Suppressor macrophage treated with lipopolysaccharide for 4 hours (primary cell): ENCODE measurements around the gene RARS2.

Experiments
- DNase-seq: peaks from one replicate; pipeline ENCODE4 v3.0.0-alpha.2; 2020

RARS2 gene

DNA sequence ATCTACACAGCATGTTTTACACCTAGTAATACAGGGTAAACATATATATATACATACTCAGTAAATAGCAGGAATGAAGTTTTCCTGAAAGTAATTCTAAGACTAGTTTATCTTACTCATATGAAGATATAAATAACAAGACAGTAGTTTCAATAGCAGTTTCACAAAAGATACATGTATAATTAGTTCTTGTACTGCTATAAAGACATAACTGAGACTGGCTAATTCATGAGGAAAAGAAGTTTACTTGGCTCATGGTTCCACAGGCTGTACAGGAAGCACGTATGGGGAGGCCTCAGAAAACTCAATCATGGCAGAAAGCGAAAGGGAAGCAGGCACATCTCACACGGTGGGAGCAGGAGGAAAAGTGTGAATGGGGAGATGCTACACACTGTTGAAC lies 16.9 kb downstream of the RARS2 start:
- DNase-seq = no peak

DNA sequence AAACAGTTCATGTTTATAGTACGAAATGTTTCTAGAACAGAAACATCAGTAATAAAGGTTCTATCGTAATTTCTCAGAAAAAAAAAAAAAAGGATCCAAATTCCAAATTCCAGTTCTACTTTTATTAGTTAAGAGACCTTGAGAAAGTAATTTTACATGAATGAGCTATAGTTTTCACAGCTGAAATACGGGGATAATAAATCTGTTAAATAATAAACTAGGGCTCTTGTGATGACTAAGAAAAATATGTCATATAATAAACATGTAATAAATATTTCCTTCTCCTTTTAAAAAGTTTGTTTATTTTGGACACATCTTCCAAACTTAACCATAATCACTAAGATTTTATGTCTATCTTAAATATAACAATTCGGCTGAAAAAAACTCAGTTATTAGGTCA lies 17.8 kb downstream of the RARS2 start:
- no peak for DNase-seq

DNA sequence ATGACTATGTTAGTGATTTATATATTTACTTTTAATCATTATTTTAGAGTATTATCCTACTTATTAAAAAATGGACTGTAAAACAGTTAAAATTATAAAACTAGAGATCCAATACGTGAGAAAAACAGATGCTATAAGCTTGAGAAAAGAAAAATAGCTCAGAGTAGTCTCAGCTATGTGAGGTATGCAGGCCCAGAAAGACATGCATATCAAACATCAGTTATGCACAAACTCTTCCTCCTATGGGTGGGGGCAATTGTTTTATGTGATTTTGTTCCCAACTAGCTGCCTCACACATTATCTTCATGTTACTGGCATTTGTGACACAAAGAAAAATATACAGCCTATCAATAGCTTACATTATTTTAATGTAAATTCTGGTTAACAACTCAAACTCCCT lies 28.8 kb downstream of the RARS2 start:
- no peak for DNase-seq

DNA sequence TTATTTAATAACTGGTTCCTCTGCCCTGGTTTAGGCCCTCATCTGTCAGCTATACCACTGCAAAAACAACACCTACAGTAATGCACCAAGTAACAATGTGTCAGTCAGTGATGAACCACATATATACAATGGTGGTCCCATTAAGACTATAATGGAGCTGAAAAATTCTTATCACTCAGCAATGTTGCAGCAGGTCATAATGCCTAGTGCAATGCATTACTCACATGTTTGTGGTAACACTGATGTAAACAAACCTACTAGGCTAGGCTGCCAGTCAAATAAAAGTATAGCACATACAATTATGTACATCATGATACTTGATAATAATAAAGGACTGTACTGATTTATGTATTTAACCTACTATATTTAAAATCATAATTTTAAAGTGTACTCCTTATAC lies 31.3 kb downstream of the RARS2 start:
- no peak for DNase-seq

DNA sequence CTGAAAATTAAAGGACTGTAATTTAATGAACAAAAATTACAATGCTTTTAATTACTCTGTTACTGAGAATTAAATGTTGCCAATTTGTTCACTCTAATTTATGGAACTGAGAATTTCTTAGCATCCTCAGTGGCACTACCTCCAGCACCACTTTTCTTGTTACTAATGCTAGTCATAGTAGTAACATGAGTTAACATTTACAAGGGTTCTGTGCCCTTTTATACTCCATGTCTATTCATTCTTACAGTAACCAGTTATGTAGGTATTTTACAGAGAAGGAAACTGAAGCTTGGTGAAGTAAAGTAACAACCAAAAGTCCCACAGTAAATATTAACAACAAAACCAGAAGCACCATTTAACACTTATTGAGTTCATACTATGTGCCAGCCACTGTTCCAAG lies 34.3 kb downstream of the RARS2 start:
- DNase-seq = no peak

DNA sequence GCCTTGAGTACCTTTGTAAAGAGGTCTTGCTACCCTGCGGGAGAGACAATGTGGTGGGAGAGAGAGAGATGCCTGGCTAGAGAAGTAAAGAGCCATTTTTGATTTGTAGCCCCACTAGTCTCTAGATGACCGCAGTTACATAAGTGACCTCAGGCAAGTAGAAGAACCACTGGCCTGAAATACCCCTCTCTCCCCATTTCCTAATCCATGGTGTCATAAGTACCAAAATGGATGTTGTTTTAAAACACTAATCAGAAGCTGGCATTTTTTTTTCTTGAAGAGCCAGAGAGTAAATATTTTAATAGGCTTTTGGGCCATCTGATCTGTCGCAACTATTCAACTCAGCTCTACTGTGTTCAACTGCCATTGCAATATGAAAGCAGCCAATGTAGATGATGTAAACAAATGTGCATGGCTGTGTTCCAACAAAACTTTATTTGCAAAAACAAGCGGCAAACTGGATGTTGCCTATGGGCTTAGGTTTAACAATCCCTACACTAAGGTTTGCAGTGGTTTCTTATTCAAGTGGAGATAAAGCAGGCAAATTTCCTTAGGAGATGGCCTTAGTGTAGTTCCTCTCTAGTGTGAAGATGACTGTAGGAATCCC lies 36.5 kb downstream of the RARS2 start:
- no peak for DNase-seq

DNA sequence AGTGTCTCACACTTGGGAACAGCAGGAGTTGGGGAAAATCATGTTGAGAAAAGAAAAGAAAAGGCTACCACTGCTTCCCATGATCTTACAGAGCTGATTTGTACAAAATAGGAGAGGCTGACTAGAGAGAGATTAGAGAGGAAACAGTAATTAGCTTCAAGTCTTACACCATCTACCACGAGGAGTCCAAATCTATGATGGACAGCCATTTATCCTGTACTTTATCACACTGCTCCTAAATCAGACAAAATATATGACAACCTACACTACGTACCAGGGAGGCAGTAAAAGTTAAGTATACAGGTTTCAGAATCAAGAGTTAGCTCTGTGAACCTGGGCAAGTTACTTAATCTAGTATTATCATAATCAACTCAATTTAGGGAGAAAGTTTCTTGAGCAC lies 38.0 kb downstream of the RARS2 start:
- no peak for DNase-seq

DNA sequence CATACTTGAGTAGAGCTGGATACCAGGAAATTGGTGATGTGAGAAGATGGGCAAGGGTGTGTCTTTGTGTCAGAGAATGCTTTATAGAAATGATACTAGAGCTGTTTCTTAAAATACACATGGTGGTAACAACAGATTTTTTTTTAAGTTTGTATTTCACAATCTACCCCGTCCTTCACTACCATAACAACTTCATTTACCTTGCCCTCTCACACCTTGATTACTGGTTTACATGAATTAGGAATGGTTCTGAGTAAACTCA lies 45.4 kb downstream of the RARS2 start:
- DNase-seq = no peak

DNA sequence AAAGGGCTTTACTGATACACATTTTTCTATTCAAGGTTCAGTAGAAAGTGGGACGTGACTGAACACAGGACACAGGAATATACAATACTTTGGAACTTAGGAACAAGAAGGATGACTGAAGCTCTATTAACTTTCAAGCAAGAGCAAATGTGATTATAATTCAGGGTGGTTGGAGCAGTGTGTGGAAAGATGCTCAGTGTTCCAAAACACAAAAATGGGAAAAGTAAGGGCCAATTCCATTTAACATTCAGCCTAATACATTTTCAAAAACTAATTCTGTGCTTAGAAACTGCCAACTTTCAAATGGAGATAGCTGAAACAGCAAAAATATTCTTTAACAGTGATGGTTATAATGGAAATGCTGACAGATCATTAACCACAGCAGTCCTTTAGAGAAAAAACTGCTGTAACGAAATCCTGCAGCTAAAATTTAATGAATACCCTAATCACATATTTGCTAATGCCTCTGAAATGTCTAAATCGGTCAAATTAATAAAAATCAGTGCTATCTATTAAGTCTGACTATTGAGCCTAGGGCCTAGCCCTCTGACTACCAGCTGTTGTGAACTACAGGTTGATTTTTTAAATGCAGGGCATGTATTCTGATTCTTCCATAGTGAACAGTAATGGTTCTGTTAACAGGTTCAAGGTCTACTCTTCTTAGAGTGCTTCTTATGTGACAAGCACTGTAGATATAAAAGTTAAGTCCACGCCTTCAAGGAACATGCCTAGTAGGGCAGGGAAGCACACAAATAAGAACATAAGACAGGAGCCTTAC lies 45.9 kb downstream of the RARS2 start:
- no peak for DNase-seq

DNA sequence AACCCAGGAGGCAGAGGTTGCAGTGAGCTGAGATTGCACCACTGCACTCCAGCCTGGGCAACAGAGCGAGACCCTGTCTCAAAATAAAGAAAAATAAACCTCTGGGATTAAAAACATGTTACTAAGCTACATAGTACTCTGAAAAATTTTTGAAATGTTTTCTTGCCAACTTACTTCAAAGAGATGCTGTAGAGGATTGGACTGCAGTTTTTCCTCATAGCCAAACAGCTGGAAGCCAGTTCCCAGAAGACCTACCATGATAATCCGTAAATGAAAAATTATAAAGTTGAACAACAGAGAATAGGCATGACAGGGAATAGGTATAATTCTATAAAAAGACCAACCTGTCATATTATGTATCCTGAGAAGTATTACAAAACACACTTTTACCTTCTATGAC lies 48.0 kb downstream of the RARS2 start:
- no peak for DNase-seq

DNA sequence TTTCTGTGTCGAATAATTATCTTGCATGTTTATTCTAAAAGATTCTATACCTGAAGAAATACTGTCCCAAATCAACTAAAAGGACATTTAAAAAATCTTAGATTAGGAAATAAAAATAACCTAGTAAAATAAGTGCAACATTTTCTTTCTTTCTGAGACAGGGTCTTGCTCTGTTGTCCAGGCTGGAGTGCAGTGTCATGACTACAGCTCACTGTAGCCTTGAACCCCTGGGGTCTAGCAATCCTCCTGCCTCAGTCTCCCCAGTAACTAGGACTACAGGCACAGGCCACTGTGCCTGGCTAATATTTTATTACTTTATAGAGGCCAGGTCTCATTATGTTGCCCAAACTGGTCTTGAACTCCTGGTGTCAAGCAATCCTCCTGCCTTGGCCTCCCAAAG lies 48.7 kb downstream of the RARS2 start:
- DNase-seq = no peak

DNA sequence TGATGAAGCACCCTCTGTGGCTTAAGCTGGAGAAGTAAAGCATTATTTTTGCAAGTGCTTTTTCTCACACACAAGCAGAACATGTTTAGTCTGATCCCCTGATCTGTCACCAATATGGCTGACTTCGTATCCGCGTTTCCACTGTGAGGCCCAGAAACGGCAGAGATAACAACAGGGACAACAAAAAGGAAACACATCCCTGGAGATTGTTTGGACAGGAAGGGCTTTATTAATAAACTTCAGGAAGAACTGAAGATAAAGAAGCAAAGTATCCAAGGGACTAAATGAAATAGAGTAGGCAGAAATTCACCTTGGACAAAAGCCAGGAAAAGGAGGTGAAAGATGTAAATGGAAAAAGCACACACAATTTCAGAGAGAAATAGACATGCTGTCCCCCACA lies 49.2 kb downstream of the RARS2 start:
- no peak for DNase-seq

DNA sequence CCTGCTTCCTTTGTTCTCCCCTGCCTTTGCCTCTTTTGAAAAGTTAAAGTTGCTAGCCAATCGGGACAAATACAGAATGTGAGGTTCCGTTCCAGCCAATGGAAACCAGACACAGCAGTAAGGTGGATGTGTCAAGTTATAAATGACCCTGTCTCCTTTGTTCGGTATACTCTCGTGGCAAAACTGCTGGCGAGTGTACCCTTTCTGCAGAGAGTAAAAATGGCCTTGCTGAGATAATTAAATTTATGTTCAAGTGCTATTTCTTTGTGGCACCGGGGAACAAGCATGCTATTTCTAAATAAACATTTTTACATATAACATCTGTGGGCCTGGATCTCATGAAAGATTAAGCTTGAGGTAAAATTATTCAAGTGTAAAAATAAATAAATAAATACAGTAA lies 50.2 kb downstream of the RARS2 start:
- DNase-seq = no peak

DNA sequence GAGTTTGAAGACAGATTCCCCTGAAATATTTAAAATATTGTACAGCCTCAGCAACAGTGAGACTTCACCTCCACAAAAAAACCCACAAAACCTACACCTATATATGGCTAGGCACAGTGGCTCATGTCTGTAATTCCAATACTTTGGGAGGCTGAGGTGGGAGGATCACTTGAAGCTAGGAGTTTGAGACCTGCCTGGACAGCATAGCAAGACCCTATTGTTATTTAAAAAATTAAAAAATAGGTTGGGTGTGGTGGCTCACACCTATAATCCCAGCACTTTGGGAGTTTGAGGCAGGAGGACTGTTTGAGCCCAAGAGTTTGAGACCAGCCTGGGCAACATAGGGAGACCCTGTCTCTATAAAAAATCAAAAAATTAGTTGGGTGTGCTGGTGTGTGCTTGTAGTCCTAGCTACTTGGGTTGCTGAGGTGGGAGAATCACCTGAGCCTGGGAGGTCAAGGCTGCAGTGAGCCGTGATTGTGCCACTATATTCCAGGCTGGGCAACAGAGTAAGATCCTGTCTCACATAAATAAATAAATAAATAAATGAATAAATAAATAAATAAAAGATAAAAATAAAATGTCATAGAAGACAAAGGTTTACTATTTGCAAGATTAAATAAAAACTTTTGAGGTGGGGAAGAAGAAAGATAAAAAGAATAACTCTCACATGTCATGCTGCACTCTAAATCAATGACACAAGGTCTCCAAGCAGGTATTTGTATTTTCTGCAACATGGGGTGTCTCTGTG lies 51.1 kb downstream of the RARS2 start:
- DNase-seq = no peak

DNA sequence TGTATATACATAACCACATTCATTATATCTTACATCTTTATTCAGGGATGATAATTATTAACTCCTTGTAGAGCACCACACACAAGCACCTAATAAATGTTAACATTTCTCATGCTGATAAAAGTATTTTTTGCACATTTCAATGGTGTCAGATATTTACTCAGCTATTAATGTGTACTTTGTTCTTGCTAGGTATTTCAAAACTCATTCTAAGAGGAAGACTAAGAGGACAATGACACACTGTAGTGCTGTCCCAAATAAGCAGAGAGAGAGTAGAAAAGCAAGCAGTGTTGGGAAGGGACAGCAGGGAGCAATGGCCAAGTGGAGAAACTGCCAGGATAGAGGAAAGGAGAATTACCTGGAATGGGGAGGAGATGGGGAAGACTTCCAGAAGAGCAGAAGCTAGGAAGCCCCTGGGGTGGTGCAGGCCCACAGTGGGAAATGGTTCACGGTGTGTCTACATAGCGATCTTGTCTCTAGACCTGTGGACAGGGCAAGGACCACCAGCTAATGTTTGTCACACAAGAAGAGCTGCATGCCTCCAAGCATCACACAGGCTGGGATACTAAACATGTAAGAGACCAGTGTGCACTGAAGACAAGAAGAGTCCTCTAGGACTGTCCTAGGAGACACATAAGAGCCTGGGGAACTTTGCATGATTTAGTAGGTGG lies 55.3 kb downstream of the RARS2 start:
- no peak for DNase-seq

DNA sequence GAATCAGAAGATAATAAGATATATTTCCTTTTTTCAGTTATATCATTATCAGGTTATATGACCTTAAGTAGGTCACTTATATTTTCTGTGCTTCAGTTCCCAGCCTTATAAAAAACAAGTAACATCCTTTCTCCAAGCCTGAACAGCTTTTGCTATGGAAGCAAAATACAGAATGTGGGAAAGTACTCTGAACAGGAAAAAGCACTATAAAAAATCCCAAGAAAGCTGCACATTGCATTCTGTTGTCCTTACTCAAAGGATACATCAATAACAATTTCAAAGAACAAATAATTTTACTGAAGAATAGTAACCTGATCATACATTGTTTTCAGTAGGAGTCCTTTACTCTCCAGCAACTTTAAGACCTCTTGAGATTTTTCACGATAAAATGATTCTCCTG lies 60.6 kb downstream of the RARS2 start:
- no peak for DNase-seq

DNA sequence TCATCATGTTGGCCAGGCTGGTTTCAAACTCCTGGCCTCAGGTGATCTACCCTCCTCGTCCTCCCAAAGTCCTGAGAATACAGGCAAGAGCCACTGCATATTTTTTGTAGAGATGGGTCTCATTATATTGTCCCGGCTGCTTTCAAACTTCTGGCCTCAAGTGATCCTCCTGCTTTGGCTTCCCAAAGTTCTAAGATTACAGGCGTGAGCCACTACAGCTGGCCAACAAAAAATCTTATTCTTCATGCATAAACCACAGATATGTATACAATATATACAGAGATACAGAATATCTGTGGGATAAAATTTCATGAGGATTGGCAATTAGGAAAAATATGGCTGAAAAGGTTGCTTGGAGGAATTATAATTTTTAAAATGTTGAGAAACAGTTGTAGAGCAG lies 67.1 kb downstream of the RARS2 start:
- no peak for DNase-seq

DNA sequence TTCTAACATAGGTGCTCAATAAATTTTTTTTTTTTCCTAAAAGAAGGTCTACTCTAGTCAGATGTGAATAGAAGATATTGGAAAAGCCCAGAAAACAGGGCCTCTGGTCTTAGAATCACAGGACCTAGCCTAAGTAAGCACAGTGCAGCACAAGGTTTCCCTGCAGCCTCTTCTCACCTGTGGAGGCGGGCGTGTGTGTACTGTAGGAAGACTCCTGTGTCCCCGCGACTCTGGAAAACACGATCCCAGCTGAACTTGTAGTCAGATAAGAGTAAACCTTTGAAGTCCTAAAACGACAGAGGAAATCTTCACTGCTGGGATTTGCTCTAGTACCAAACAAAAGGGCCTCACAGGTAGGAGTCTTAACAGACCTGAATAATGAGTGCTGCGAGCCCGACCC lies 71.3 kb downstream of the RARS2 start:
- no peak for DNase-seq

DNA sequence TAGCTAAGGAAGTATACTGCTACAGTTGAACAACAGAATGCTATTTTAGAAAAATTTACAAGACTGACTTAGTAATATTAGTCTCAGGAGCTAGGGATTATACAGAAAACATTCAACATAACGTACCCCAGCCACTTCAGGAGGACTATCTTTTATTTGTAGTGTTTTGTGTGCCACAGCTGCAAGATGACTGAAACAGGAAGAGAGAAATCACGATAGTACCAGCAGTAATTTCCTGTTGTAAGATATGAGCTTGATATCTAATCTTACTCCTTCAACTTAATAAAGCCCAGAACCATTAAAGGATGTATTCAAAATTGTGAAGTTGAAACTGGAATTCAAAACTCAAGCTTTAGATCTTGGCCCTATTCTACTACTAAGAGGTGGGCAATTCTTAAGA lies 75.0 kb downstream of the RARS2 start:
- DNase-seq = no peak

DNA sequence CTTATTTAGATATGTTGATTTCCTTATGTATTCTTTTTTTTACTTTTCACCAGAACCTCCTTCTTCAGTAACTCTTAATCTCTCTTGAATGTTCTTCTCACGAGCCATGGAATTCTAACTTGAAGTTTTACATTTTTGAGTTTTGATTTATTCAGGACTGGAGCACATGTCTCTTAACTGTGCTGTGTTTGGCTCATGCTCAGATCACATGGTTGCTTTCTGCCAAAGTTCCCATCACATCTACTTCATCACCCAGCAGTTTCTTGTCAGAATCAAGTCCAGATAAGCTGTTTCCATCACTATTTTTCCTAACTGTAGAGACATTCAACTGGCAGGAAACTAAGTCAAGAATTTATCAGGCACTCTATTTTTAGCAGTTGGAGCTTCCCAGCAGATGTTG lies 85.3 kb downstream of the RARS2 start:
- DNase-seq = no peak

DNA sequence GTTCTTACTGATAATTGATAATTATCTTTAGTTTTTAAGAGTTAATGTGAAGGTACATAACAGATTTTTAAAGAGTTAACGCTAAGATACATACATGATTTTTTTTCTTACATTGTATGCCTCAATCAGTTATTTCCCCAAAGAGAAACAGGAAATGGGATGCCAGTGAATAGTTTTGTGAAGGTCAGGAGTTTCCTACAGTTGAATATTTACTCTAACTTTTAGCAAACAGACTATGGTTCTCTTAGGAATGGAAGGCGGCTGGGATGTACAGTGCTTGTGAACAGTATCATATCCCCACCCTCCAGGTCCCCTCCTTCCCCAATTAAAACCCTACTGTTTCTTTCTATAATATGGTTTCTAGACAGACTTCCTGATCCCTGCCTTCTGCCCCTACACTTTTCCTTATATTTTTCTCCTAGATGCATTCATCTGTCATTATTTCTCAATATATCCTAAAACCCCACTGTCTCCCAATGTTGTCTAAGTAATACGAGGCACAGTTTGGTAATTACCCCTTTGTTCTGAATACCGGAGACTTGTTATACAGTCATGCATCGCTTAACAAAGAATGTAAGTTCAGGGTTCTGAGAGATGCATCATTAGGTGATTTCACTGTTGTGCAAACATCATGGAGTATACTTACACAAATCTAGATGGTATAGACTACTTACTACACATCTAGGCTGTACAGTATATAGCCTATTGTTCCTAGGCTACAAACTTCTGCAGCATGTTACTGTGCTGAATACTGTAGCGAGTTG lies 87.8 kb downstream of the RARS2 start:
- no peak for DNase-seq

DNA sequence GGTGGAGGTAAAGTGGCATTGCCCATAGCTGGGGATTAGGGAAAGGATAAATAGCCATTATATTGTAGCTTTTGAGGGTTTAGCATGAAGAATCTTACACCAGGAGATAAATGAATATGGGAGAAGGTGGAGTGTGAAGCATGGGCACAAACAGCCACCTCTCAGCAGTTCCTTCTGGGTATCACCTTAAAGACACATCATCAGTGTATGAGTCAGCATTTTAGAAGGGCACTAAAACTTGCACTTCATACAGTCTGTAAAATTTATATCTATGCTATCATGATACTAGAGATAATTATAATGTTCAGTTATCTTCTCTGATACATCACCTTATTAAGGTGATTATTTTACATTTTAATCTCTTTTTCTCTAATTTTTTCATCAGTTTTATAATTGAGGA lies 91.7 kb downstream of the RARS2 start:
- DNase-seq = no peak

DNA sequence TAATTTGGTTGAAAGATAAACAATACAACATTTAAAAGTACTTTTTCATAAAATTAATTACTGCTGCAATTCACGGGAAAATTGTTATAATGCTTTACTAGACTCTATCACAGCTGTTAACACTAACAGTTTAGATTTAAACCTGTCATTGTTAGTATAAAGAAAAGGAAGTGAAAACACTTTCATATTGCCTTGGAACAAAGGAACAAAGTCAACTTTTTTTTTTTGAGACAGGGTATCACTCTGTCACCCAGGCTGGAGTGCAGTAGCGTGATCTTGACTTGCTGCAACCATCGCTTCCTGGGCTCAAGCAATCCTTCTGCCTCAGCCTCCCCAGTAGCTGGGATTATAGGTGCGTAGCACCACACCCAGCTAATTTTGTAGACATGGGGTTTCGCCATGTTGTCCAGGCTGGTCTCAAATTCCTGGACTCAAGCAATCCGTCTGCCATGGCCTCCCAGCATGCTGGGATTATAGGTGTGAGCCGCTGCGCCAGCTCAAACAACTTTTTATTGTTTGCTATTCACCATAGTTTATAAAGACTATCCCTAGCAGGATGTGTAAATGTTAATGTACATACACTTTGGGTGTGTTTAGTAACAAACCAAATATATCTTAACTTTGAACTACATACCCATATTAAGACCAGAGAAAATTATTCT lies 94.9 kb downstream of the RARS2 start:
- no peak for DNase-seq
